Renal cortex interstitium (tissue), 15 donors: ENCODE results near the gene ERBIN. TPM values are rescaled to one million over a fixed set of nuclear protein-coding genes. Genes with fewer than 3 reads are reported as not detected.
"Not testable (repeated sequence)": the region's sequence is repeated elsewhere in the genome, so short reads cannot be mapped to it uniquely, and the experiment has no call there.

Experiments
- DNase-seq, 11 donors: peaks; one replicate each; pipeline ENCODE4 v3.0.0-alpha.2; 2013; ENCODE audit warnings: low read depth in 9 of 11, low spot score in 4 of 11; ENCODE audit errors: extremely low read depth in 1 of 11
- long read RNA-seq, 16 experiments: transcript quantifications; one replicate each; lab custom pipeline, GENCODE V29; 2026
- polyA plus RNA-seq, 3 donors: library from polyadenylated mRNA; unstranded; fragments of 120-200 nt; gene quantifications; one replicate each; pipeline ENCODE4 v1.2.1, GENCODE V29; 2013; ENCODE audit not compliant: insufficient read length in 3 of 3

ERBIN gene
- 100 to 1,000 TPM in 2 of 3 donors, 10 to 100 TPM in 1; 94.7 to 116 (median 109) TPM for polyA plus RNA-seq
- long read RNA-seq, donor 1, partial matches to known transcripts, result 0 of 1 reads
- long read RNA-seq, donor 1, other reads (novel, unspliced or antisense), result 0 of 1 reads
- long read RNA-seq, donor 2, partial matches to known transcripts, result 20 of 22 reads
- long read RNA-seq, donor 2, other reads (novel, unspliced or antisense), result 0 of 22 reads
- long read RNA-seq, donor 3, full-length matches to known transcripts, result 4 of 28 reads
- long read RNA-seq, donor 3, partial matches to known transcripts, result 24 of 28 reads
- long read RNA-seq, donor 3, other reads (novel, unspliced or antisense), result 0 of 28 reads
- long read RNA-seq, donor 4, partial matches to known transcripts, result 14 of 15 reads
- long read RNA-seq, donor 4, other reads (novel, unspliced or antisense), result 0 of 15 reads
- long read RNA-seq, donor 5, result 0 reads
- long read RNA-seq, donor 6, partial matches to known transcripts, result 25 of 28 reads
- long read RNA-seq, donor 6, other reads (novel, unspliced or antisense), result 0 of 28 reads
- long read RNA-seq, donor 7, full-length matches to known transcripts, result 4 of 30 reads
- long read RNA-seq, donor 7, partial matches to known transcripts, result 26 of 30 reads
- long read RNA-seq, donor 7, other reads (novel, unspliced or antisense), result 0 of 30 reads
- long read RNA-seq, donor 8, result 0 reads
- long read RNA-seq, donor 9, partial matches to known transcripts, result 40 of 41 reads
- long read RNA-seq, donor 9, other reads (novel, unspliced or antisense), result 0 of 41 reads
- long read RNA-seq, donor 10, full-length matches to known transcripts, result 2 of 87 reads
- long read RNA-seq, donor 10, partial matches to known transcripts, result 85 of 87 reads
- long read RNA-seq, donor 10, other reads (novel, unspliced or antisense), result 0 of 87 reads
- long read RNA-seq, donor 11, full-length matches to known transcripts, result 2 of 27 reads
- long read RNA-seq, donor 11, partial matches to known transcripts, result 25 of 27 reads
- long read RNA-seq, donor 11, other reads (novel, unspliced or antisense), result 0 of 27 reads
- long read RNA-seq, donor 12, partial matches to known transcripts, result 0 of 3 reads
- long read RNA-seq, donor 12, other reads (novel, unspliced or antisense), result 0 of 3 reads
- long read RNA-seq, donor 13, result 0 reads
- long read RNA-seq, donor 14, full-length matches to known transcripts, result 3 of 21 reads
- long read RNA-seq, donor 14, partial matches to known transcripts, result 18 of 21 reads
- long read RNA-seq, donor 14, other reads (novel, unspliced or antisense), result 0 of 21 reads
- long read RNA-seq, donor 15, full-length matches to known transcripts, result 2 of 10 reads
- long read RNA-seq, donor 15, partial matches to known transcripts, result 8 of 10 reads
- long read RNA-seq, donor 15, other reads (novel, unspliced or antisense), result 0 of 10 reads
- long read RNA-seq, donor 16, full-length matches to known transcripts, result 6 of 257 reads
- long read RNA-seq, donor 16, partial matches to known transcripts, result 251 of 257 reads
- long read RNA-seq, donor 16, other reads (novel, unspliced or antisense), result 0 of 257 reads

DNA sequence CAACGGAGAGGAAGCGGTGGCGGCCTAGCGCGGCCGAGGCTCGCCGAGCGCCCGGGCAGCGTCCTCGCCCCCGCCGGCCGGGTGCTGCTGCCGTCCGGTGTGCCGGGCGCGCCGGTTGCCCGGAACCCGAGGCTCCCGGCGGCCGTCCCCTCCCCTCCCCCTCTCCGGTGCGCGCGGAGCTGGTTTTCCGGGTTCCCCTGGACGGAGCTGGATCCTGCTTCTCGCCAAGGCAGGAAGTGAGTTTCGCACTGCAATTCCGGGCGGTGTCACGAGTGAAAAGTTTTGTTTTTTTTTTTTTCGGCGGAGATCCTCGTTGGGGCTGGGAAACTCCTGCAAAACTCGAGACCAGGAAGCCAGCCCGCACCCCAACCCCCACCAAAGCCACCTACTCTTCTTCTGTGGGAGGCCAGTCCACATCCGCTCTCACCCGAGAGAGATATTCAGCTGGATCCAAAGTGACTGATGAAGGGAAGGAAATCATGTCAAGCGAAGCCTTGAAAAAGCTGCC is at the start of gene ERBIN:
Gene ERBIN (plus strand): TSS at position 300 of the 508 bp plus-strand sequence. CDS start 66,144 bp downstream, outside the sequence.
- peak in 6 of 11 donors; percentile 48 to 75 (median 54) for DNase-seq

DNA sequence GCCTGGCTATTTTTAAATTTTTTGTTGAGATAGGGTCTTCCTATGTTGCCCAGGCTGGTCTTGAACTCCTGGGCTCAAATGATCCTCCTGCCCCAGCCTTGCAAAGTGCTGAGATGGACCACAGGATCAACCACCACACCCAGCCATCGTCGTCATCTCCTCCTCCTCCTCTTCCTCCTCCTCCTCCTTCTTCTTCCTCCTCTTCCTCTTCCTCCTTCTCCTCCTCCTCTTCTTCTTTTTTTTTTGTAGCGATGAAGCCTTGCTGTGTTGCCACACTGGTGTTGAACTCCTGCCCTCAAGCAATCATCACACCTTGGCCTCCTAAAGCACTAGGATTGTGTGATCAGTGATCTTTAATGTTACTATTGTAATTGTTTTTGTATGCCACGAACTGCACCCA is 49.4 kb upstream of the ERBIN start:
- DNase-seq, result no peak

DNA sequence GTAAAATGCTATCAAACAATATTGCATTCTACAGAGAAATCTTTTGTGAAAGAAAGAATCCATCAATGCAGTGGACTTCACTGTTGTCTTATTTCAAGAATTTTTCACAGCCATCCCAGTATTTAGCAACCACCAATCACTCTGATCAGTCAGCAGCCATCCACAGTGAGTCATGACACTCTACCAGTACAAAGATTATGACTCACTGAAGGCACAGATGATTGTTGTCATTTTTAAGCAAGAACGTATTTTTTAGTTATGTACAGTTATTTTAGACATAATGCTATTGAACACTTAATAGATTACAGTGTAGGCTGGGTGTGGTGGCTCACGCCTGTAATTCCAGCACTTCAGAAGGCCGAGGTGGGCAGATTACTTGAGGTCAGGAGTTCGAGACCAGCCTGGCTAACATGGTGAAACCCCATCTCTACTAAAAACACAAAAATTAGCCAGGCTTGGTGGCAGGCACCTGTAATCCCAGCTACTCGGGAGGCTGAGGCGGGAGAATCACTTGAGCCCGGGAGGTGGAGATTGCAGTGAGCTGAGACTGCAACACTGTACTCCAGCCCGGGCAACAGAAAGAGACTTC is 46.6 kb upstream of the ERBIN start:
- not testable (repeated sequence) for DNase-seq

DNA sequence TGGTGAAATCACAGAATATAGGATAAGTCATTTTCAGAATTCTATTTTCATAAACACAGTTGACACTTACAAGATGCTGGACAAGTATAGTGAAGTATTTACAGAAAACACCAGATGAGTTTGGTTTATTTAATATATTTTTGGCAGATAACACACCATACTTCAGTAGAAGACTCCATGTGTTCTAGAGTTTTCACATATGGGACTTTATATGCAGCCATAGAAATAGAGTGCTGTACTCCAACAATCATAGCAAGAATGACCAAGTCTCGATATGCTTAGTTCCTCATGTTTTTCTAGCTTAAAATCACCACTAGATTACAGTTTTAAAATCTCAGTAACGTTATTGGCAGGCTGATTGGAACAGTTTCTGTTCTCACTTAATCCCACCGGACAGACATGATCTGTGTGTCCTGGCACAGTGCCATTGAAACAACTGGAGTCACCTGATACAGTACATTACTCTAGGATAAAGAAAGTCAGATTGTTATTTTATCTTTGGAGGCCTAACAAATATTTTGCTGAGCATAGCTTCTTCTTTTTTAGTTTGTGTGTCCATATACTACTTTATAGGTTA is 45.8 kb upstream of the ERBIN start:
- DNase-seq, result no peak

GRCh38 chr5:65882278-65882677 is 44.1 kb upstream of the ERBIN start:
- DNase-seq, result no peak

DNA sequence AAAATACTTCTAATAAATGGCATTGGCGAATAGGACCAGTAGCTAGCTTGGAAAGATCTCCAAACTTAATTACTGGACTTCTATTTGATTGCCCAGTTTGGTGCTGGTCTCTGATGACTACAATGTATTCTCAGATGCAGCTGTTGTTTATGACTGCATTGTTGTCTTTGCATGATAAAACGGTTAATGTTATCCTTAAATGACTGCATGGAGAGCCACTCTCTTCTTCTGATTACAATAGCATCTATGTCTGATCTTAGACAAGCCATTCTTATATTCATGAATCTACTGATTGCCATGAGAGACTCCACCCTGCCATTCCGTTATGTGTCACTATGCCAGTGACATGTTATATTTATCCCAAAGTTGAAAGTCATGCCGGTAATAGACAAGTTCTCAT is 42.9 kb upstream of the ERBIN start:
- DNase-seq, result no peak

DNA sequence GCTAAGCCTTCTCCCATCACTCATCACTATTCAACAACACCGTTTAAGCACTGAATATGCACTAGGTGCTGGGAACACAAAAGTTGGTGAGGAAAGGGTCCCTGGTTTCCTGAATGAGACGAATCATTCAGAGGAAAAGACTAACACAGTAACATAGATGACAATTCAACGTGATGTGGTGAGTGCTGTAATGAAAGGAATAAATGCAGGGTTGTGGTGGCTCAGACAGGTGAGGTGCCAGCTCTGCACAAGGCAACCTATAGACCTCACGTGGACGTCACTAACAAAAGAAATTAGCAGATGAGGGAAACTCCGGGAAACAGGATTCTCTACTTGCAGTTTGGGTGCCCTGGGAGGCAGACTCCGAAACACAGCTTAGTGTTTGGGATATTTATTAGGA is 40.0 kb upstream of the ERBIN start:
- DNase-seq, result no peak

- DNase-seq, result not testable (repeated sequence)
These were observed 34.4 kb upstream of the ERBIN start for GRCh38 chr5:65892024-65892423.

DNA sequence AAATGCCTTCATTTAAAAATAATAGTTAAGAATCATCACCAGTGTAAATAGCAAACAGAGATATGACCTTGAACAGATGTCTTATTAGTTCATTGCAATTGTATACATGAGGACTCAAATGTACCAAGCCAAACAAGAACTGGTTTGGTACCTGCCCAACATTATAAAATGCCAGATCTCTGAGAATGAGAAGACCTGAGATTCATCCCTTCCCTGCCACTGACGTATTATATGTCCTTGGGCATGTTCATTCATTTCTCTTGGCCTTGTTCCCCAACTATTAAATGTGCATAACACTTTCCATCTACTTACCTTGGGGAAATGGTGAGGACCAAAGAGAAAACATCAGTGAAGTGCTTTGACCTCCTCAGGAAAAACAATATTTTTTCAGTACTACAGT is 33.6 kb upstream of the ERBIN start:
- DNase-seq, result no peak

- DNase-seq, result no peak
These were observed 32.5 kb upstream of the ERBIN start for GRCh38 chr5:65893749-65894430.

DNA sequence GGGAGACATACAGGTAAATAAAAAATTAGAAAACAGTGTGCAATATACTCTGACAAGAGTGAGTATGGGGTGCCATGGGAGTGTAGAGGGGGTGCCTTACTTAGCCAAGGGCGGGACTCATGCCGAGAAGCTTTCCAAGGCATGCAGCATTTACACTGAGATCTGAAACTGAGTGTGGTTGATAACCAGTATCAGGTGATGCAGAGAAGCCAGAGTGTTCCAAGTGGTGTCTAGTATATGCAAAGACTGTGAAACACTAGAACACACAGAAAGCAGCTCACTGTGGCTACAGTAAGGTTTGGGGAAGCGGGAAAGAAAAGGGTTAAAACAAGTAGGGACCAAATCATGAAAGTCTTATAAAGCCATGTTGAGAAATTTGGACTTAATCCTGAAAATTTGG is 30.5 kb upstream of the ERBIN start:
- no peak for DNase-seq

DNA sequence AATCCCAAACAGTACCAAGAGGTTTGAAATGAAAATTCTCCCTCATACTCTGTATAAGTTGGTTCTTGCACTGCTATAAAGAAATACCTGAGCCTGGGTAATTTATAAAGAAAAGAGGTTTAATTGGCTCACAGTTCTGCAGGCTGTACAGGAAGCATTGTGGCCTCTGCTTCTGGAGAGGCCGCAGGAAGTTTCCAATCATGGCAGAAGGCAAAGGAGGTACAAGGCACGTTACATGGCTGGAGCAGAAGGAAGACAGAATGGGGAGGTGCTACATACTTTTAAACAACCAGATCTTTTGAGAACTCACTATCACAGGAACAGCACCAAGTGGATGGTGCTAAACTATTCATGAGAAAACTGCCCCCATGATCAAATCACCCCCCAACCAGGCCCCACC is 25.6 kb upstream of the ERBIN start:
- DNase-seq, result no peak

- DNase-seq, result no peak
These were observed 24.3 kb upstream of the ERBIN start for GRCh38 chr5:65902104-65902503.

GRCh38 chr5:65903581-65903980 is 22.8 kb upstream of the ERBIN start:
- DNase-seq, result no peak

DNA sequence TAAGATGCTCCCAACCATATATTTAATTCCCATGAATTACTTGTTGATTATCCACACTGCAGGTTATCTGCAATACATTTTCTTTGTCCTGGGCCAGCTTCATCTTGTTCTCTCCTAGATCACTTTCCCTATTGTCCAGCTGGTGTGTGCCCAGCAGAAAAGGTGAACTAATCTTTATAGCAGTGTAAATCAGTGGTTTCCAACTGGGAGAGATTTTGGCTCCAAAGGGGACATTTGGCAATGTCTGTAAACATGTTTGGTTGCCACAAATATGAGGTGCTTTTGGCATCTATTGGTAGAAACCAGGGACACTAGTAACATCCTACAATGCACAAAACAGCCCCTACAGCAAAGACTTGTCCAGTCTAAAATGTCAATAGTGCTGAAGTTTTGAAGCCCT is 20.1 kb upstream of the ERBIN start:
- DNase-seq, result no peak

DNA sequence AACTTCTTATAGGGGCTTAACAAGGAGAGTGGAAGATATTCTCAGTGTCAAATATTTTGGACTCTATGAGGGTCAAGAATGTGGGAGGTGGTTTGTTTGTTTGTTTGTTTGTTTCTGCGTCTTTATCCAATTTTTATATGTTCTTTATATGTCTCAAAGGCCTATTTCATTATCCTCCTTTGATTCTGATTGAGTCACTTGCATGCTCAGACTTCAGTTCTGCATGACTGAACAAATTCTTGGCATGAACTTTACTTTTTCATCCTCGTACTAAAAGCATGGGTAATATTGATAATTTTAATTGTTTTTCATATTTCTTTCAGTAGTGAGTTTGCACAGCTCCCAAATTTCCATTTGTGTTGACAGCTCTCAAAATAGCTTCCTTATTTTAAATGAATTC is 19.2 kb upstream of the ERBIN start:
- DNase-seq, result no peak

DNA sequence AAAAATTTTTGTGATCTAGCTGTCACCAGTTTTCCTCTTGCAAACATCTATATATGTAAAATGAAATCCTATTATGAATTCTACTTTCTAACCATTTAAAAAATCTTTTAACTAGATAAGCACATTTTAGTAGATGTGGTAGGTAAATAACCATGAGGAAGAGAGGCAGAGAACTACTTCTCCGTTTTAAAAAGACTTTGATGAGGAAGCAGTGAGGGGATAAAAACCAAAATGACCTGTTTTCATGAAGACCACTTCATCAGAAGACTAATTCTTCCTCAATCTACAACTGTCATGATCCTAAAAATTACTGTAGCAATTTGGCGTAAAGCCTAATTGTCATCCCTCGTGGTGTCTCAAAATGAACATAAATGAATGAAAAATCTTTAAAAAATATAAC is 15.7 kb upstream of the ERBIN start:
- no peak for DNase-seq
